Activated naive CD8-positive, alpha-beta T cell treated with anti-CD3 and anti-CD28 coated beads, Interleukin-2, amount 50 U/mL, for 16 hours (primary cell): ENCODE results near the gene PSMB11.

Experiments used
- DNase-seq: peaks from one replicate; pipeline ENCODE4 v3.0.0-alpha.2; 2020; ENCODE audit warnings: low read depth, low spot score

Gene PSMB11

DNA sequence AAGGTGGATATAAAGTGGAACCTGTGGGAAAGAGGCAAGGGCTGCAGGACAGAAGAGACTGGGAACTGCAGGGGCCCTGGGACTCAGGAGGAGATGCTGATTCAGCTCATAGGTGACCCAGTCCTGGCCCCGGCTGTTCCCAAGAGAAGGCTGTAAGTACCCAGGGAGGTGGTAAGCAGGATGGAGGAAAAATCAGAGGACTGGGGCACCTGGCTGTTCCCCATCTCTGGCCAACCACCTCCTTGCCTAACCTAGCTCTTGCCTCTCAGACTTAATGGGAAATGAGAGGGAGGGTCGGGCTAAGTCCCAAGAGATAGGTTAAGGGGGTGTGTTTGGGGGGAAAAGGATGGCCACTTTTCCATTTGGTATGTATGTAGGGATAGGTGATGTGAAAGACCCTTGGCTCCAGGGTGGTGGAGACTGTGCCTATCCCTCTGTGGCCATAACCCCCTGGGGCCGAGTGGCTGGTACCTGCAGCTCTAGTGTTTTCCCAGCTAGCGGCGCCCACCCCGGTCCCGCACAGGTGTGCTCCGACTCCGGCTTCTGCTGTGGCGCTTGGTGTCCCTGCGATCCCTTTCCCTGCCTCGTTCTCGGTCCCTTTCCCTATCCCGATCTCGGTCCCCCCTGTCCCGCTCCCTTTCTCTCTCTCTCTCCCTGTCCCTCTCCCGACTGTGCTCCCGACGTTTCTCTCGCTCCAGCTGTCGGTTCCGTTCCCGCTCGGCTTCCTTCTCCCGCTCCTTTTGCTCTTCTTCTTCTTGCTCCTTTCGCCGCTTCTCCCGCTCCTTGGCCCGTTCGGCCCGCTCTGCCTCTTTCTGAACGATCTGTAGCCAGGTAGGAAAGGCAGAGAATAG is 16.9 kb downstream of the PSMB11 start:
- no peak for DNase-seq

- no peak for DNase-seq
These were observed 18.7 kb downstream of the PSMB11 start for GRCh38 chr14:23060536-23061260.

DNA sequence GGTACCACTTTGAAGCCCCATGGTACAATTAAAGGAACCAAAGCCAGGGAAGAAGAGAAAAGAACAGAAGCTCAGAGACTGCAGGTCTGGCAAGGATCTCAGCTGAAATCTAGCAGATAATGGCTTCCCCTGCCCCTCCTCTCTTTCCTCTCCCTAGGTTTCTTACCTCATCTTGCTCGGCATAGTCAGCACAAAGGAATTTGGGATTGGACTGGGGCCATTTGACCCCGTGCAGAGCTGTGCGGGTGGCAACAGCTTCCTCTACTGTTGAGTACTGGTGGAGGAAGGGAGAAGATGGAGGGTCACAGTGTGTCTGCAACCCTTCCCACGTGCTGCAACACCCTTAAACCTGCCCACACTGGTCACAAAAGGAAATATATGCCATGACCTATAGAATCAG is 20.0 kb downstream of the PSMB11 start:
- no peak for DNase-seq

DNA sequence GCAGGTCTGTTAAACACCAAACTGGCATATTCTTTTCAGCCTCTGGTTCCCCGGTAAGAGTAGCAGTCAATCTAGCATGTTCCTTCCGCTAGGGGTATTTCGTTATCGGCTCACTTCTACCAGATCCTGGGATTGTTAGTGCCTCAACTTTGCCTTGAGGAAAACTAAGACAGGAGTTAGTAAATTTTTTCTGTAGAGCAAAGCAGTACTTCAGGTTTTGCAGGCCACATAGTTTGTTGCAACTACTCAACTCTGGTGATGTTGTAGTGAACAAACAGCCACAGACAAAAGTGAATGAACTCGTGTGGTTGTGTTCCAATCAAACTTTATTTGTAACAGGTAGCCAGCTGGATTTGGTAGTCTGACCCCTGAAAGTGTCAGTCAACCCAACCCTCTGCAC is 21.6 kb downstream of the PSMB11 start:
- no peak for DNase-seq

DNA sequence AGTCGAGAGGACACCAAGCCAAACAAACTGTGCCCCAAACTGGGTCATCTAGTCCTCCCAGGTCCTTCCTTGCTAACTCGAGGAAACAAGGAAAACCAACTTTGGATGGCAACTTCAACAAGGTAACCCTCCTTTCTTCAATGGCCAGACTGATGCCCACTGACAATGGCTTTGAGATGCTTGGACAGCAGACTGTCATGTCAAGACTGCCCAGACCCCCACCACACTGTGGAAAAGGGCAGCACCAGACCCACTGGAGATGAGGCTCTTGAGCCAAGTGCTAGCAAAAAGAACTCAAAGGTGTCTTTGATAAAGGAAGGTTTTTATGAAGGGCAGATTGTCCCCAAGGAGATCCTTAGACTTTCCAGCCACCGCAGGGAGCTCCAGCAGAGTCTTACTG is 24.4 kb downstream of the PSMB11 start:
- no peak for DNase-seq

DNA sequence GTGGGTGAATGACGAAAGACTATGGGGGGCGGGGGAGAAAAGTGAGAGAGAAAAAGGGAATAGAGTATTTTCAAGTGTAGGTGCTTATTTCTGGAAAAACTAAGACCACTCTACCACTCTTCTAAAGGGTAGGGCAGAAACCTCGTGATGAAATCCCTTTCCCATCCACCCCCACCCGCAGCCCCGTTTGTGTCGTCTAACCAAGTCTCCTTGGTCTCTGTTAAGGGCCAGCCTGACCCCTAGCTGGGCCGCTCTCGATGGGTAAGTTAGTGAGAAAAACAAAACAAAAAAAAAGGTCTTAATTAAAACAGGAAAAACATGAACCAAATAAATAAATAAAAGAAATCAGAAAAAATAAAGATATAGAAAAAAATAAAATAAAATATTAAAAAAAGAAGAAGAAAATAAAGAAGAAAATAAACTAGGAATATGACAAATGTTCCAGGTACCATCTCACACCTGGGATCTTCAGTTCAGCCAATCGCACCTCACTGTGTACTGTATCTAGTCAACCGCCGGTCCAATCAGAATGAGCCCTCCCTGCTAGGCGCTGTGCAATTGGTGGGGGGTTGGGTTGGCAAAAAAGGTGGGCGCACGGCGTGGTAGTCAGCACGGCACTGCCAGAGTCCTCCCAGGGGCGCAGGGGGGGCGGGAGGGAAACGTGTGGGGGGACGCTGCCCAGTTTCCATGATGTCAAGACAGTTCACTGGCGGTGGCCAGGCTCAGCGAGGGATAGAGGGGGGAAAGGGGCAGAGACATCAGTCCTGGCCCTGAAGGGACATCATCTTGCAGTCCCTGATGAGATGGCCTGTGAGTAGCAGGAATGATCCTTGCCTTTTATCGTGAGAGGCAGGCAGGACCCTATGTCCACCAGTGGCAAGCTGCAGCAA is 25.1 kb downstream of the PSMB11 start:
- DNase-seq: no peak

- DNase-seq: no peak
These were observed 26.1 kb downstream of the PSMB11 start for GRCh38 chr14:23067847-23068788.

GRCh38 chr14:23068789-23069412 is 26.9 kb downstream of the PSMB11 start:
- peak; percentile 47 for DNase-seq

DNA sequence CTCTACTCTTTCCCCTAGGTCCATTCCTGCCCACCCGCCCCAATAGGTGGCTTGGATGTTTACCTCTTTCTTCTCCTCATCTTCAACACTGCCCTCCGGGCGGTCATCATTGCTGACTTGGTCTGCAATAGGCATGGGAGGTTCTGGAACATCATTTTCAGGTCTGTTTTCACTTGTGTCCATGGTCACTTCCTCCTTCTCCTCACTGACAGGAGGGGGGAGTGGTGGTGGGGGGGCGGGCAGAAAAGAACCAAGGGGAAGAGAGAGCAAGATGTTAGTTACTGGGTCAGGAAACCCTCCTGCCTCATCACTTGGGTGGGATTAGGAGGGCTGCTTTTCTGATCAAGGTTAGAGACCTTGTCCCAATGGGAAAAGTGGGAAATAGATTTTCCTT is 27.4 kb downstream of the PSMB11 start:
- no peak for DNase-seq

DNA sequence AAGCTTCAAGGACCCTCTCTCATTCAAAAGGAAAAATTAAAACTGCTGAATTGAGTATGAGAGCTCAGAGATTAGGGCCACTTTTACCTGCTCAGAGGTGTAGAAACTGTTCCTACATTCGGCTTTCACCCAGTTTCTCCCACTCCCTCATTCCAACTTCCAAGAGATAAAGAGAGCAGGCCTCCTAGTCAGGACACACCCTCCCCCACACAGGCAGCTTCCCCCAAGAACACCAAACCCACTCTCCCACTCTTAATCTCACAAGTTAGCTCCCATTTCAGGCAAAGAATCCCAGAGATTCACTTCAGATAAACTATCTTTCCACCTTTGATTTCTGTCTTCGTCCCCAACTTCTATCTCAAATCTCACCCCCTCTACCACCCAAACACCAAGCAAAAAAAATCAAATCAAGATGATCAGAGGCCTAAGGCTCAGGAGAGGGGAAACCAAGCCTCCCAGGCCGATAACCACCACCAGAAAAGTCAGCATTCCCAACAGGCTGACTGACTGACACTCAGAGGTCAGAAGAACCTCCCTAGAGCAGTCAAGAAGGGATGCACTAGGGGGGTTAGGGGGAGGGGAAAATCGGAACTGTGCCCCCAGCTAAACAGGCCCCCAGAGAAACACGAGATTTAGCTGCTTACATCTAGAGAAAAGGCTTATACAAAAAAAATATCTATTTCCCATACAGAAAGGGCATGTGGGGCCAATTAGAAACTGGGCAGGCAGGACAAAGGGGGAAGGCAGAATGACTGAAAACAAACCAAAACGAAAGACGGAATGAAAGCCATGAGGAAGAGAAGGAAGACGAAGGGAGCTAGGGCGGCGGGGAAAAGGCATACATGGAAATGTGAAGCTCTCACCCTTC is 28.5 kb downstream of the PSMB11 start:
- DNase-seq: no peak

- DNase-seq: peak; percentile 52
These were observed 29.4 kb downstream of the PSMB11 start for GRCh38 chr14:23071244-23071920.

DNA sequence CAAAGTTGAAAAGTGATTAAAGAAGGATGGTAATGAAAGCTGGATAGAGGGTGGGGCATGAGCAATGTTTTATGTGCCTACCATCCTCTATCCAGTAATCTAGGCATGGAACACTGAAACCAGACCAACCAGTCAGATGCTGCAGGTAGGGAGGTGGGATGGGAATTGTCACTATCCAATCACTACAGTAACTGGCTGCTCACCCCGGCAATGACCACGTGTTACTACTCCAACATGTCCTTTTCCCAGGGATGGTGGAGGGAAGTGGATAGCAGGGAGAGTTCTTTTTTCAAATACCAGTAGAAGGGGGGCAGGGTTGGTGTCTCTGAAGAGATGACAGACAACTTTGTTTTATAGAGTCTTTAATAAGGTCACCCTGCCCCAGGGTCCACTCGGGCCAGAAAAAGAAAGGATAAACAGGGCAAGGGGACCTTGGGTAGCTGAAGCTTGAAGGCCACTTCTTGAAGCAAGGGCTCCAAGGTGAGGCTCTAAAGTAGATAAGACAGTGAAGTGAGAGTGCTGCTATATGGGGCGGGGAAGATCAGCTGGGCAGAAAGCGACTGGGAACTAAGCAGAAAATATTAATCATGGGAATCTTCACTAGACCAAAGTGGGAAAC is 30.0 kb downstream of the PSMB11 start:
- DNase-seq: no peak

- no peak for DNase-seq
These were observed 32.9 kb downstream of the PSMB11 start for GRCh38 chr14:23074906-23075305.

GRCh38 chr14:23076785-23077408 is 34.9 kb downstream of the PSMB11 start:
- DNase-seq: no peak

DNA sequence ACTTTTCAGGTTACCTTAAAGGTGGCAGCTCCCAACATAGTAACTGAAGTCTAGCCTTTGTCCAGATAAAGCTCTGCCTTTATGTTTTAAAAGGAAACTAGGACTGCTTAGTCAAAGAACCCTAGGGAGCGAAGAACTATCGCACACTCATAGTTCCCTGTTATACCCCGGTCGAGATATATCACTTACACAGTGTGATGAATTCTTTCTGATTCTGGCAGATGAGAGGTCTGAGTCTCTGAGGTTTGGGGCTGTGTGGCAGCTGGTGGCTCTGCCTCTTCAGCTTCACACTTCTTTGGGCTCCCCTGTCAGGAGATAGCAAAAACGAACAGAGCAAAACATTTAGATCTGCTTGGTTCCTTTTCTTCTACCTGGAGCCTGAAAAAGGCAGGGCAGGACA is 36.0 kb downstream of the PSMB11 start:
- no peak for DNase-seq

DNA sequence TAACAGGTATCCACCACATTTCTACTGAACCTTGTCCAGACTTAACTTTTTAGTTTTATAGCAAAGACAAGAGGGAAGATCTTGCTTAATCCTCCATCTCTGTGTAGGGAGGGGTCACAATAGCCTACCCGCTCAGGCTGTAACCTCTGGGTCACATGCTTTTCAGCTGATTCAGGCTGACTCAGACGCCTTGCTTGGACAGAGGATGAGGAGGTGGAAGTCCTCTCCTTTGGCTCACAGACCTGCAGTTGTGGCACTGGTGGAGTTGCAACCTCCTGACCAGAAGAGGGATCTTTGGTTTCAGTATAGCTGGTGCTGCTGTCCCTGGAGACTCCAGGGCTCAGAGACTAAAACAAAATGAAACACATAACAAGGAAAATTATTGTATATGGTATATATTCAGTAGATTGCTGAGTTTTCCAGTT is 36.7 kb downstream of the PSMB11 start:
- DNase-seq: no peak

- DNase-seq: no peak
These were observed 37.7 kb downstream of the PSMB11 start for GRCh38 chr14:23079716-23080115.

- DNase-seq: no peak
These were observed 38.5 kb downstream of the PSMB11 start for GRCh38 chr14:23080474-23080873.
